HFFc6 (cell line): ENCODE results near the gene AKR1C3. TPM values are rescaled to one million over a fixed set of nuclear protein-coding genes. Genes with fewer than 3 reads are reported as not detected.
"Not testable (repeated sequence)": the region's sequence is repeated elsewhere in the genome, so short reads cannot be mapped to it uniquely, and the experiment has no call there.

Experiments
- DNase-seq: peaks from one replicate; pipeline ENCODE4 v3.0.0-alpha.2; 2018
- H3K27ac Mint-ChIP-seq: 2 replicates; pipeline ENCODE4 v1.8.0; 2020; ENCODE audit warnings: mild to moderate bottlenecking, mixed read lengths
- H3K27me3 Mint-ChIP-seq: 2 replicates; pipeline ENCODE4 v1.8.0; 2021; ENCODE audit warnings: mild to moderate bottlenecking, moderate library complexity, mixed read lengths; ENCODE audit not compliant: insufficient read depth
- H3K36me3 Mint-ChIP-seq: 2 replicates; pipeline ENCODE4 v1.8.0; 2021; ENCODE audit warnings: low read depth, mixed read lengths
- H3K4me1 Mint-ChIP-seq: 2 replicates; pipeline ENCODE4 v1.8.0; 2020; ENCODE audit warnings: low read depth, mixed read lengths
- H3K4me3 Mint-ChIP-seq: 2 replicates; pipeline ENCODE4 v1.8.0; 2020; ENCODE audit warnings: mild to moderate bottlenecking, moderate library complexity, mixed read lengths
- H3K9me3 Mint-ChIP-seq: 2 replicates; pipeline ENCODE4 v1.8.0; 2020; ENCODE audit warnings: mild to moderate bottlenecking, mixed read lengths
- total RNA-seq, 6 experiments: library from RNA; stranded (reverse); fragmentation: NEBNext Ultra II Directional; extraction: Animal tissue kit (Norgen Biotek cat#: 25700); gene quantifications; 2 replicates in 1 of 6; 3 replicates in 5 of 6; pipeline ENCODE4 v1.2.3, GENCODE V29; 2021
- TF ChIP-seq, protein P1 (sequence below): fragments of 200-600 bp; sonication (generic); IDR thresholded peaks from 2 replicates; pipeline ENCODE4 v1.5.0; 2021; ENCODE audit warnings: antibody characterized with exemption, mild to moderate bottlenecking

The AKR1C3 gene
- total RNA-seq, 6 experiments from 2014 or later, result 0.28 to 0.84 (median 0.59) TPM; not detected in 2

DNA sequence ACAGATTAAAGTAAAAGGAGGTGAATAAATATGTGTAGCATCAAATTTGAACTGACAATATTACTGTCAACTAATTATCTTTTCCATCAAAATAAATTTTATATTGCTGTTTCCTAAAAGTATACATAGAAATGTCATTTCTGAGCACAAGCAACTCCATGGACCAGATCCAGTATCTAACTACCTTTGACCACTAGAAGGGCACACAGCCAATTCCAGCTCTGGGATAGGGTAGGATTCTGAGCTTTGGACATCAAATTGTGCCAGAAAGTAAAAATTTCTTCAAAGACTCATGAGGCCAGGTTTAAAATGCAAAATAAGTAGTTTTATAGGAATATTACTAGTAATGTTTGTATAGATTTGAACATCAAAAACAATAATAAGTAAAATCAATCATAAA is 29.7 kb downstream of the AKR1C3 start:
- no peak overlapping the region for H3K4me3 Mint-ChIP-seq
- no peak overlapping the region for H3K27ac Mint-ChIP-seq
- H3K4me1 Mint-ChIP-seq, result no peaks in the 10 kb centered on the region
- H3K36me3 Mint-ChIP-seq, result no peaks in the 10 kb centered on the region
- no peak for DNase-seq
- no peaks in the 10 kb centered on the region; the same call in 1 of the 2 replicates for H3K27me3 Mint-ChIP-seq
- H3K9me3 Mint-ChIP-seq, result no peaks in the 10 kb centered on the region
- TF ChIP-seq, protein P1, sequence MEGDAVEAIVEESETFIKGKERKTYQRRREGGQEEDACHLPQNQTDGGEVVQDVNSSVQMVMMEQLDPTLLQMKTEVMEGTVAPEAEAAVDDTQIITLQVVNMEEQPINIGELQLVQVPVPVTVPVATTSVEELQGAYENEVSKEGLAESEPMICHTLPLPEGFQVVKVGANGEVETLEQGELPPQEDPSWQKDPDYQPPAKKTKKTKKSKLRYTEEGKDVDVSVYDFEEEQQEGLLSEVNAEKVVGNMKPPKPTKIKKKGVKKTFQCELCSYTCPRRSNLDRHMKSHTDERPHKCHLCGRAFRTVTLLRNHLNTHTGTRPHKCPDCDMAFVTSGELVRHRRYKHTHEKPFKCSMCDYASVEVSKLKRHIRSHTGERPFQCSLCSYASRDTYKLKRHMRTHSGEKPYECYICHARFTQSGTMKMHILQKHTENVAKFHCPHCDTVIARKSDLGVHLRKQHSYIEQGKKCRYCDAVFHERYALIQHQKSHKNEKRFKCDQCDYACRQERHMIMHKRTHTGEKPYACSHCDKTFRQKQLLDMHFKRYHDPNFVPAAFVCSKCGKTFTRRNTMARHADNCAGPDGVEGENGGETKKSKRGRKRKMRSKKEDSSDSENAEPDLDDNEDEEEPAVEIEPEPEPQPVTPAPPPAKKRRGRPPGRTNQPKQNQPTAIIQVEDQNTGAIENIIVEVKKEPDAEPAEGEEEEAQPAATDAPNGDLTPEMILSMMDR, result no peak

- no peak for DNase-seq
- H3K27me3 Mint-ChIP-seq, result no peaks in the 10 kb centered on the region; the same call in 1 of the 2 replicates
- no peaks in the 10 kb centered on the region for H3K36me3 Mint-ChIP-seq
- no peak overlapping the region for H3K27ac Mint-ChIP-seq
- no peak overlapping the region for H3K4me3 Mint-ChIP-seq
- TF ChIP-seq, protein P1, result no peak
- no peaks in the 10 kb centered on the region for H3K4me1 Mint-ChIP-seq
- no peaks in the 10 kb centered on the region for H3K9me3 Mint-ChIP-seq
Observed at GRCh38 chr10:5125315-5126044, 31.3 kb downstream of the AKR1C3 start.

DNA sequence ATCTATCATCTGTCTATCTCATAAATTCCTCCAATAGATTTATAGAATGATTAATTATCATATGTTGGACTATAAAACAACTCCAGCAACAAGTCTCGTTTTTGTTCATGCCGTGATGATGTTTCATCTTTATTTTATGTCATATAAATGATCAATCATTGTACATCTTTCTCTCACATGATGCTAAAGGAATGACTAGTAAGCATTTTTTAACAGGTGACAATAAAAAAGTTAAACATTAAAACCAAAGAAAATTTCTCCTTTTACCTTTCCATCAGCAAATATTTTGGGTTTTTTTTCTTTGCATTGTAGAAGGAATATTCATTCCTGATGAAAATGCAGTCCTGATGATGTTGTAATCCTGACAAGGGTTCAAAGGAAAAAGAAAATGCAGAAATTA is 41.4 kb downstream of the AKR1C3 start:
- no peaks in the 10 kb centered on the region for H3K36me3 Mint-ChIP-seq
- H3K27me3 Mint-ChIP-seq, result no peaks in the 10 kb centered on the region; the same call in 1 of the 2 replicates
- TF ChIP-seq, protein P1, result no peak
- no peaks in the 10 kb centered on the region for H3K4me1 Mint-ChIP-seq
- H3K4me3 Mint-ChIP-seq, result no peak overlapping the region
- no peak for DNase-seq
- peaks cover 18% of the 10 kb centered on the region for H3K9me3 Mint-ChIP-seq
- H3K27ac Mint-ChIP-seq, result no peak overlapping the region

DNA sequence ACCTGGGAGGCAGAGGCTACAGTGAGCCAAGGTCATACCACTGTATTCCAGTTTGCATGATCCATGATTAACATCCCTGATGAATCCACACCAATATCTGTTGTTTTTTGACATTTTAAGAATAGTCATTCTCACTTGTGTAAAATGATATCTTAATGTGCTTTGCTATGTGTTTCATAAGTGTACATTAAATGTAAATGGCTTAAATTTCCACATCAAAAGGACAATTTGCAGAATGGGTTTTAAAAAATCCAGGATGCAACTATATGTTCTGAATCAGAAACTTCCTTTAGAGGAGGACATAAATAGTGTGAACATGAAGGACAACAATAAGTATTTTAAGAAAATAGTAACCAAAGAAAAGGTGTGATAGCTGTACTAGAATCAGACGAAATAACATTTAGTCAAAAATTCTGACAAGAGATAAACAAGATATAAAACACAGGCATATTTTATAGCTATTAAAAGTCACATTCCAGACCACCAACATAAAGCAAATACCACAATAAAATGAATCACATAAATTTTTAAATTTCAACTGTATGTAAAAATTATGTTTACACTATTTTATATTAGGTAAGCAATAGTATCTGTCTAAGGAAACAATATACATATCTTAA is 42.4 kb downstream of the AKR1C3 start:
- no peak overlapping the region for H3K4me3 Mint-ChIP-seq
- TF ChIP-seq, protein P1, result no peak
- peaks cover 18% of the 10 kb centered on the region for H3K9me3 Mint-ChIP-seq
- H3K27ac Mint-ChIP-seq, result no peak overlapping the region
- no peaks in the 10 kb centered on the region for H3K4me1 Mint-ChIP-seq
- no peaks in the 10 kb centered on the region for H3K36me3 Mint-ChIP-seq
- no peaks in the 10 kb centered on the region; the same call in 1 of the 2 replicates for H3K27me3 Mint-ChIP-seq
- DNase-seq, result no peak

GRCh38 chr10:5137699-5138098 is 43.5 kb downstream of the AKR1C3 start:
- H3K9me3 Mint-ChIP-seq, result peaks cover 18% of the 10 kb centered on the region
- not testable (repeated sequence) for H3K27ac Mint-ChIP-seq, DNase-seq

GRCh38 chr10:5142199-5142598 is 48.0 kb downstream of the AKR1C3 start:
- Mint-ChIP-seq H3K27me3 (no peaks in the 10 kb centered on the region; the same call in 1 of the 2 replicates), H3K4me3 (no peak overlapping the region), H3K4me1 (no peaks in the 10 kb centered on the region), H3K9me3 (peaks cover 8% of the 10 kb centered on the region), H3K27ac (no peak overlapping the region), H3K36me3 (no peaks in the 10 kb centered on the region)
- DNase-seq, result no peak
- TF ChIP-seq, protein P1, result no peak

More at GRCh38 chr10:5137699-5138098, 43.5 kb downstream of the AKR1C3 start:
- H3K4me1 Mint-ChIP-seq, H3K4me3 Mint-ChIP-seq, H3K27me3 Mint-ChIP-seq, H3K36me3 Mint-ChIP-seq: not testable (repeated sequence)
